HepG2 (cell line): Measurements from ENCODE around the gene KNG1. TPM values are rescaled to one million over a fixed set of nuclear protein-coding genes. Genes with fewer than 3 reads are reported as not detected.

Experiments used
- AFF4 ChIP-seq: sonication (generic); formaldehyde crosslinking; IDR thresholded peaks from 2 replicates; pipeline ENCODE4 v1.4.0; 2020; ENCODE audit warnings: missing genetic modification reagents
- ARID5B ChIP-seq: IDR thresholded peaks from 2 replicates; pipeline ENCODE4 v1.4.0; 2020; ENCODE audit warnings: mild to moderate bottlenecking, missing genetic modification reagents
- ATM ChIP-seq: fragments of 450-650 bp; IDR thresholded peaks from 2 replicates; pipeline ENCODE4 v1.7.1; 2017; ENCODE audit warnings: mild to moderate bottlenecking, borderline replicate concordance
- FOXC1 ChIP-seq: sonication (generic); formaldehyde crosslinking; IDR thresholded peaks from 2 replicates; pipeline ENCODE4 v1.8.0; 2022; ENCODE audit warnings: mild to moderate bottlenecking, missing genetic modification reagents, borderline replicate concordance
- FOXM1 ChIP-seq: sonication (generic); formaldehyde crosslinking; IDR thresholded peaks from 2 replicates; pipeline ENCODE4 v1.5.0; 2020; ENCODE audit warnings: missing genetic modification reagents
- FUBP1 ChIP-seq: sonication (generic); formaldehyde crosslinking; IDR thresholded peaks from 2 replicates; pipeline ENCODE4 v1.5.1; 2020; ENCODE audit warnings: missing genetic modification reagents, mild to moderate bottlenecking, borderline replicate concordance
- HNRNPUL1 ChIP-seq: fragments of 200-400 bp; formaldehyde crosslinking; IDR thresholded peaks from 2 replicates; pipeline ENCODE4 v1.6.1; 2017; ENCODE audit warnings: low read depth, mild to moderate bottlenecking, low read length, moderate library complexity
- IKZF4 ChIP-seq: sonication (generic); formaldehyde crosslinking; IDR thresholded peaks from 2 replicates; pipeline ENCODE4 v1.5.1; 2020; ENCODE audit warnings: borderline replicate concordance, mild to moderate bottlenecking, low read depth, missing genetic modification reagents; ENCODE audit errors: not compliant biosample characterization
- NR2C2 ChIP-seq: sonication (generic); formaldehyde crosslinking; IDR thresholded peaks from 2 replicates; pipeline ENCODE4 v1.4.0; 2020; ENCODE audit warnings: missing genetic modification reagents, mild to moderate bottlenecking, moderate library complexity, borderline replicate concordance
- SATB2 ChIP-seq: sonication (generic); formaldehyde crosslinking; IDR thresholded peaks from 2 replicates; pipeline ENCODE4 v1.5.0; 2020; ENCODE audit warnings: missing genetic modification reagents
- SMAD3 ChIP-seq: sonication (generic); formaldehyde crosslinking; IDR thresholded peaks from 2 replicates; pipeline ENCODE4 v1.4.0; 2020; ENCODE audit warnings: missing genetic modification reagents
- SMAD9 ChIP-seq: sonication (generic); formaldehyde crosslinking; IDR thresholded peaks from 2 replicates; pipeline ENCODE4 v1.5.1; 2020; ENCODE audit warnings: mild to moderate bottlenecking, missing genetic modification reagents
- SRSF1 ChIP-seq: fragments of 200-400 bp; formaldehyde crosslinking; optimal IDR thresholded peaks from 2 replicates; pipeline ENCODE3; 2017; ENCODE audit warnings: mild to moderate bottlenecking, low read depth, low read length, moderate library complexity
- TOE1 ChIP-seq: sonication (generic); formaldehyde crosslinking; IDR thresholded peaks from 2 replicates; pipeline ENCODE4 v1.4.0; 2020; ENCODE audit warnings: mild to moderate bottlenecking, missing genetic modification reagents
- U2AF2 ChIP-seq: fragments of 200-400 bp; formaldehyde crosslinking; IDR thresholded peaks from 2 replicates; pipeline ENCODE4 v1.6.1; 2017; ENCODE audit warnings: low read depth, mild to moderate bottlenecking, low read length
- ZNF282 ChIP-seq: fragments of 450-650 bp; IDR thresholded peaks from 2 replicates; pipeline ENCODE4 v1.6.1; 2018; ENCODE audit not compliant: partially characterized antibody
- ZNF530 ChIP-seq: sonication (generic); formaldehyde crosslinking; IDR thresholded peaks from 2 replicates; pipeline ENCODE4 v1.5.0; 2020; ENCODE audit warnings: low read depth, mild to moderate bottlenecking, missing genetic modification reagents
- ZNF569 ChIP-seq: sonication (generic); formaldehyde crosslinking; IDR thresholded peaks from 2 replicates; pipeline ENCODE4 v1.5.0; 2020; ENCODE audit warnings: mild to moderate bottlenecking, missing genetic modification reagents, moderate library complexity, borderline replicate concordance
- ZNF598 ChIP-seq: sonication (generic); formaldehyde crosslinking; IDR thresholded peaks from 2 replicates; pipeline ENCODE4 v1.5.1; 2020; ENCODE audit warnings: mild to moderate bottlenecking, missing genetic modification reagents, borderline replicate concordance
- ZNF7 ChIP-seq: IDR thresholded peaks from 2 replicates; pipeline ENCODE4 v1.6.1; 2016; ENCODE audit warnings: missing biosample characterization, missing genetic modification reagents
- ZNF746 ChIP-seq: sonication (generic); formaldehyde crosslinking; IDR thresholded peaks from 2 replicates; pipeline ENCODE4 v1.8.0; 2022; ENCODE audit warnings: mild to moderate bottlenecking, missing genetic modification reagents
- ZNF878 ChIP-seq: sonication (generic); formaldehyde crosslinking; IDR thresholded peaks from 2 replicates; pipeline ENCODE4 v1.8.1; 2023; ENCODE audit warnings: mild to moderate bottlenecking, missing genetic modification reagents, moderate library complexity
- polyA plus RNA-seq, 8 experiments: library from polyadenylated mRNA; depleted of rRNA in 3 of 8; stranded (reverse) in 7 of 8; unstranded in 1 of 8; fragments of >200 nt; fragmentation: Illumina TruSeq in 4 of 8; extraction: Trizol in 4 of 8; gene quantifications; 2 replicates each; pipeline versions ENCODE4 v1.2.1 to v1.2.3, GENCODE V29; 2011 to 2016; ENCODE audit warnings: low read depth in 4 of 8, missing spikeins in 1 of 8, mixed read lengths in 1 of 8; ENCODE audit not compliant: insufficient read depth in 1 of 8
- total RNA-seq, 5 experiments: library from RNA; depleted of rRNA; stranded (reverse); fragments of >200 nt; fragmentation: Illumina TruSeq; extraction: Trizol; gene quantifications; 2 replicates each; pipeline ENCODE4 v1.2.3, GENCODE V29; 2016; ENCODE audit warnings: low read depth in 1 of 5

The KNG1 gene
- total and polyA plus RNA-seq, 2 of the 13 experiments (the other 11 are each of a cell fraction or from before 2014, with no cell fraction given), result 6.5 to 7.0 TPM

DNA sequence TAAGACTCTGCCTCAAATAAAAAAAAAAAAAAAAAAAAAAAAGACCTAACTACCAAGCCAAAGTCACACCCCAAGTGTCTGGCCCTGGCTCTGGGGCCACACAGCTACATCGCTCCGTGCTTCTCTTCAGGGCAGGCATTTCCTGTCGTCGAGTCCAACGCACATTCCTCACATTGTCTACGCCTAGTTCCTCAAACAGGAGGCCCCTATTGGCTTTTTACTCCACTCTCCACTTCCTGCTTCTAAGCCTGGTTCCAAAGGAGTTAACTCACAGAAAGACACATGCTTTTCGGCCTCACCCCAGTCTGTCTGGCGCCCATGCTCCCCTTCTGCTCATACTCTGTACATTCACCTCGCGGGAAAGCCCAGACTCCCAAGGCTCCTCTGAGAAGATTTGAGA, 28.8 kb downstream of the KNG1 start (continued):
- TF ChIP-seq FUBP1 (CRISPR knock-in tag) (no peak), HNRNPUL1 (no peak), ATM (no peak), ZNF282 (no peak), TOE1 (CRISPR knock-in tag) (no peak), ZNF598 (CRISPR knock-in tag) (0 out of 2 replicates have a peak, but pooled peaks have one; percentile 53), AFF4 (CRISPR knock-in tag) (no peak), FOXC1 (peak; percentile 47; the same call in 1 of the 2 replicates), SATB2 (CRISPR knock-in tag) (no peak), IKZF4 (no peak), SMAD3 (CRISPR knock-in tag) (no peak), SMAD9 (CRISPR knock-in tag) (no peak), ZNF878 (CRISPR knock-in tag) (peak; percentile 81; the same call in 1 of the 2 replicates), FOXM1 (CRISPR knock-in tag) (no peak), U2AF2 (no peak), ZNF530 (no peak), ARID5B (CRISPR knock-in tag) (peak; percentile 75), ZNF569 (no peak), NR2C2 (no peak), ZNF746 (CRISPR knock-in tag) (0 out of 2 replicates have a peak, but pooled peaks have one; percentile 32), ZNF7 (CRISPR knock-in tag) (0 out of 2 replicates have a peak, but pooled peaks have one; percentile 13), SRSF1 (no peak)
